Measurements from ENCODE around the gene PLXNA4.

DNA sequence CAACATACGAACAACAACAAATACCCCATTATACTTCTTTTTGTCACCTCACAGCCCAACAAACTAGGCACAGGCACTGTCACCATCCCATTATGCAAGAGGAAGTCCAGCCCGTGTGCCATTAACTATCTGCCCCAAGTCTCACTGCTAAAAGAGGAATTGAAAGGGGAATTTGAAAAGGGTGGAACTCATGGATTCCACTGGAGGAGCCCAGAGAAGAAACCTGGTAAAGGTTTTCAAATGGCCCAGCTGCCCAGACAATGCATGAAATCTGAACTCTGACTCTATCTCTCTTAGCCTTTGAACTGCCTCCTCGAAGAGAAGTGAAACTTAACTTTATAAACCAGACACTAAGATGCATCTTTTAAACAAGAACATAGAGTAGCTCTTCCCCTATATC, 130.0 kb downstream of the PLXNA4 start:
- TF ChIP-seq CTCF (IDR thresholded peaks at IDR 0.05; ENCODE audit: insufficient read depth, low read length, poor library complexity, severe bottlenecking) (no peak), EZH2phosphoT487 (conservative IDR thresholded peaks at IDR 0.05; ENCODE audit: low read length) (no peak)
